ENCODE data around the gene ABCA12.

ABCA12 gene

GRCh38 chr2:215049341-215049740 lies 89.1 kb downstream of the ABCA12 start:
- no peak for DNase-seq

- DNase-seq: no peak
Measured at GRCh38 chr2:215038421-215038820, 100.0 kb downstream of the ABCA12 start.

GRCh38 chr2:215036314-215036713 lies 102.1 kb downstream of the ABCA12 start:
- DNase-seq: no peak

GRCh38 chr2:215034154-215034553 lies 104.3 kb downstream of the ABCA12 start:
- no peak for DNase-seq

- DNase-seq: no peak
Measured at GRCh38 chr2:215032153-215032552, 106.3 kb downstream of the ABCA12 start.

GRCh38 chr2:215031321-215031720 lies 107.1 kb downstream of the ABCA12 start:
- DNase-seq: no peak

GRCh38 chr2:215029936-215030335 lies 108.5 kb downstream of the ABCA12 start:
- DNase-seq: no peak

- no peak for DNase-seq
Measured at GRCh38 chr2:215028231-215028630, 110.2 kb downstream of the ABCA12 start.

- no peak for DNase-seq
Measured at GRCh38 chr2:215027779-215028178, 110.6 kb downstream of the ABCA12 start.

GRCh38 chr2:215022910-215023309 lies 115.5 kb downstream of the ABCA12 start:
- no peak for DNase-seq

GRCh38 chr2:215022418-215022817 lies 116.0 kb downstream of the ABCA12 start:
- DNase-seq: no peak

GRCh38 chr2:215020283-215020682 lies 118.1 kb downstream of the ABCA12 start:
- no peak for DNase-seq

- DNase-seq: no peak
Measured at GRCh38 chr2:215019521-215020145, 118.8 kb downstream of the ABCA12 start.

GRCh38 chr2:215019085-215019484 lies 119.3 kb downstream of the ABCA12 start:
- no peak for DNase-seq

- DNase-seq: no peak
Measured at GRCh38 chr2:215015421-215015820, 123.0 kb downstream of the ABCA12 start.

- no peak for DNase-seq
Measured at GRCh38 chr2:215010390-215010789, 128.0 kb downstream of the ABCA12 start.

GRCh38 chr2:215003001-215003400 lies 135.4 kb downstream of the ABCA12 start:
- DNase-seq: peak in 34 of 58 donors; percentile 0 to 57 (median 18)

- peak in 23 of 58 donors; percentile 0 to 33 (median 4) for DNase-seq
Measured at GRCh38 chr2:215002500-215002899, 135.9 kb downstream of the ABCA12 start.

- DNase-seq: no peak
Measured at GRCh38 chr2:215000721-215001120, 137.7 kb downstream of the ABCA12 start.

GRCh38 chr2:214995926-214996670 lies 142.3 kb downstream of the ABCA12 start:
- DNase-seq: no peak

- DNase-seq: no peak
Measured at GRCh38 chr2:214995409-214995808, 143.0 kb downstream of the ABCA12 start.

- no peak for DNase-seq
Measured at GRCh38 chr2:214992911-214993310, 145.5 kb downstream of the ABCA12 start.

GRCh38 chr2:214989187-214989586 lies 149.2 kb downstream of the ABCA12 start:
- no peak for DNase-seq

All from anterior cingulate cortex (tissue), 58 donors.